Left cardiac atrium (tissue), 4 donors: ENCODE results near the gene SLC47A2. TPM values are rescaled to one million over a fixed set of nuclear protein-coding genes. Genes with fewer than 3 reads are reported as not detected.
A peak's percentile ranks its signal among the peaks of the same experiment; 100 is the strongest.

Source experiments
- ATAC-seq, 2 donors: fragments of 200-7000 bp; cut with Tn5 transposase; one replicate each; pipeline ENCODE4 v1.9.1; 2020; ENCODE audit warnings: mild to moderate bottlenecking in 2 of 2, moderate library complexity in 2 of 2
- DNase-seq: peaks from one replicate; pipeline ENCODE4 v3.0.0-alpha.2; 2020
- intact Hi-C, 2 donors: fragments of 100-400 bp; cut with DNase I; formaldehyde crosslinking; loops; one replicate each; pipeline versions ENCODE4 v1.14.1 to v1.15.1; 2022 to 2023
- total RNA-seq, 2 donors: library from RNA; stranded (reverse); fragmentation: NEBNext Ultra II Directional; extraction: Animal tissue kit (Norgen Biotek cat#: 25700); gene quantifications; one replicate each; pipeline ENCODE4 v1.2.1, GENCODE V29; 2021
- donor health status: DM: no; HTN: yes; CAD: no.
- donor health status: DM: no; HTN: yes; CAD: no; lungs with severe emphysema.
- donor health status: DM: yes; HTN: yes; CAD: no.
- donor health status: Dilated cardiomyopathy.

SLC47A2 gene
- total RNA-seq, 2 donors from 2014 or later, result not detected

GRCh38 chr17:19654896-19655295 is 61.5 kb downstream of the SLC47A2 start:
- intact Hi-C loops, result no loop called here
- ATAC-seq, result no peak
- no peak for DNase-seq

- DNase-seq, result no peak
- intact Hi-C loops, result no loop called here
- no peak for ATAC-seq
Measured at GRCh38 chr17:19654342-19654886, 62.0 kb downstream of the SLC47A2 start.

GRCh38 chr17:19652595-19652994 is 63.8 kb downstream of the SLC47A2 start:
- no peak for ATAC-seq
- intact Hi-C loops, result no loop called here
- DNase-seq, result peak; percentile 38

GRCh38 chr17:19651451-19652238 is 64.7 kb downstream of the SLC47A2 start:
- DNase-seq (no peak), ATAC-seq (no peak)
- intact Hi-C loops, result no loop called here

- intact Hi-C loops, result no loop called here
- ATAC-seq (no peak), DNase-seq (no peak)
Measured at GRCh38 chr17:19650826-19651225, 65.6 kb downstream of the SLC47A2 start.

GRCh38 chr17:19649274-19649541 is 67.2 kb downstream of the SLC47A2 start:
- DNase-seq (no peak), ATAC-seq (no peak)
- intact Hi-C loops, result loop anchor here (5.0 to 10.0 kb wide), 2 partner anchors 116 to 137 kb away; no protein-coding TSS in a partner anchor

GRCh38 chr17:19648475-19649273 is 67.7 kb downstream of the SLC47A2 start, which contains the start of gene ALDH3A2:
ALDH3A2 (plus strand) TSS chr17:19648751; CDS start chr17:19648972, 221 bp downstream.
- intact Hi-C loops, result loop anchor here (5.0 to 10.0 kb wide), 2 partner anchors 116 to 136 kb away; no protein-coding TSS in a partner anchor
- DNase-seq, result peak; percentile 99
- peak; percentile 99 for ATAC-seq

GRCh38 chr17:19647697-19648474 is 68.5 kb downstream of the SLC47A2 start:
- ATAC-seq, result peak; percentile 48 to 52
- peak; percentile 81 for DNase-seq
- intact Hi-C loops, result loop anchor here (5.0 to 10.0 kb wide), 2 partner anchors 117 to 136 kb away; no protein-coding TSS in a partner anchor

- DNase-seq, result no peak
- ATAC-seq, result no peak
- intact Hi-C loops, result loop anchor here (5.0 to 10.0 kb wide), 2 partner anchors 118 to 135 kb away; no protein-coding TSS in a partner anchor
Measured at GRCh38 chr17:19646788-19647696, 69.3 kb downstream of the SLC47A2 start.

GRCh38 chr17:19645734-19646201 is 70.6 kb downstream of the SLC47A2 start:
- DNase-seq, result no peak
- intact Hi-C loops, result loop anchor here (5.0 to 10.0 kb wide), 2 partner anchors 119 to 133 kb away; no protein-coding TSS in a partner anchor
- ATAC-seq, result no peak

- intact Hi-C loops, result loop anchor here (5.0 to 10.0 kb wide), 2 partner anchors 120 to 132 kb away; no protein-coding TSS in a partner anchor
- no peak for ATAC-seq
- no peak for DNase-seq
Measured at GRCh38 chr17:19644493-19645210, 71.7 kb downstream of the SLC47A2 start.

GRCh38 chr17:19642373-19642893 is 74.0 kb downstream of the SLC47A2 start:
- DNase-seq (no peak), ATAC-seq (no peak)
- intact Hi-C loops, result loop anchor here in 1 of 2 donors (10.0 kb wide), 1 partner anchor 122 kb away; no protein-coding TSS in a partner anchor

- no peak for ATAC-seq
- DNase-seq, result no peak
- intact Hi-C loops, result loop anchor here in 1 of 2 donors (10.0 kb wide), 1 partner anchor 123 kb away; no protein-coding TSS in a partner anchor
Measured at GRCh38 chr17:19641687-19642372, 74.6 kb downstream of the SLC47A2 start.

GRCh38 chr17:19631905-19632304 is 84.5 kb downstream of the SLC47A2 start:
- intact Hi-C loops, result no loop called here
- DNase-seq, result no peak
- no peak for ATAC-seq

- intact Hi-C loops, result no loop called here
- ATAC-seq (no peak), DNase-seq (no peak)
Measured at GRCh38 chr17:19630661-19631060, 85.7 kb downstream of the SLC47A2 start.

- DNase-seq (no peak), ATAC-seq (no peak)
- intact Hi-C loops, result no loop called here
Measured at GRCh38 chr17:19630035-19630434, 86.3 kb downstream of the SLC47A2 start.
